ENCODE results near the gene TCTN1.

Gene TCTN1

GRCh38 chr12:110637869-110638441 is 24.0 kb downstream of the TCTN1 start:
- no peaks in the 10 kb centered on the region for H3K4me1 ChIP-seq (ENCODE audit: control insufficient read depth in 1 of 2, insufficient read depth in 1 of 2, low read depth in 1 of 2, low read length in 1 of 2)
- no peaks in the 10 kb centered on the region for H3K9me3 ChIP-seq
- no peak for TF ChIP-seq CTCF (IDR thresholded peaks at IDR 0.05)
- no peaks in the 10 kb centered on the region for H3K36me3 ChIP-seq
- no peak overlapping the region for H3K4me3 ChIP-seq (ENCODE audit: low read depth in 1 of 2, low read length in 1 of 2)
- no peak overlapping the region for H3K27ac ChIP-seq
- no peaks in the 10 kb centered on the region for H3K27me3 ChIP-seq

- TF ChIP-seq CTCF (IDR thresholded peaks at IDR 0.05), result no peak
- Histone ChIP-seq H3K27me3 (no peaks in the 10 kb centered on the region), H3K4me3 (ENCODE audit: low read depth in 1 of 2, low read length in 1 of 2) (no peak overlapping the region), H3K36me3 (no peaks in the 10 kb centered on the region), H3K4me1 (ENCODE audit: control insufficient read depth in 1 of 2, insufficient read depth in 1 of 2, low read depth in 1 of 2, low read length in 1 of 2) (no peaks in the 10 kb centered on the region), H3K9me3 (no peaks in the 10 kb centered on the region), H3K27ac (no peak overlapping the region)
Measured at GRCh38 chr12:110638796-110639195, 24.9 kb downstream of the TCTN1 start.

GRCh38 chr12:110639336-110640141 is 25.6 kb downstream of the TCTN1 start:
- Histone ChIP-seq H3K36me3 (no peaks in the 10 kb centered on the region), H3K27me3 (no peaks in the 10 kb centered on the region), H3K9me3 (no peaks in the 10 kb centered on the region), H3K27ac (no peak overlapping the region), H3K4me3 (ENCODE audit: low read depth in 1 of 2, low read length in 1 of 2) (no peak overlapping the region), H3K4me1 (ENCODE audit: control insufficient read depth in 1 of 2, insufficient read depth in 1 of 2, low read depth in 1 of 2, low read length in 1 of 2) (no peaks in the 10 kb centered on the region)
- TF ChIP-seq CTCF (IDR thresholded peaks at IDR 0.05), result no peak

- Histone ChIP-seq H3K4me3 (ENCODE audit: low read depth in 1 of 2, low read length in 1 of 2) (no peak overlapping the region), H3K36me3 (peaks cover 6% of the 10 kb centered on the region), H3K9me3 (no peaks in the 10 kb centered on the region), H3K27me3 (no peaks in the 10 kb centered on the region), H3K27ac (no peak overlapping the region), H3K4me1 (ENCODE audit: control insufficient read depth in 1 of 2, insufficient read depth in 1 of 2, low read depth in 1 of 2, low read length in 1 of 2) (no peaks in the 10 kb centered on the region)
- no peak for TF ChIP-seq CTCF (IDR thresholded peaks at IDR 0.05)
Measured at GRCh38 chr12:110640275-110641025, 26.5 kb downstream of the TCTN1 start.

GRCh38 chr12:110641521-110641920 is 27.6 kb downstream of the TCTN1 start:
- Histone ChIP-seq H3K9me3 (no peaks in the 10 kb centered on the region), H3K27me3 (no peaks in the 10 kb centered on the region), H3K36me3 (peaks cover 17% of the 10 kb centered on the region), H3K4me3 (ENCODE audit: low read depth in 1 of 2, low read length in 1 of 2) (no peak overlapping the region), H3K27ac (no peak overlapping the region), H3K4me1 (ENCODE audit: control insufficient read depth in 1 of 2, insufficient read depth in 1 of 2, low read depth in 1 of 2, low read length in 1 of 2) (no peaks in the 10 kb centered on the region)
- no peak for TF ChIP-seq CTCF (IDR thresholded peaks at IDR 0.05)
